Fibroblast of skin of left biceps (primary cell): ENCODE data around the gene DAD1.
"Not testable (repeated sequence)": the region's sequence is repeated elsewhere in the genome, so short reads cannot be mapped to it uniquely, and the experiment has no call there.

Experiments used
- DNase-seq, 2 experiments: peaks; one replicate each; pipeline ENCODE4 v3.0.0-alpha.2; 2013; ENCODE audit warnings: low read depth in 2 of 2

Gene DAD1

GRCh38 chr14:22567437-22567836 lies 21.6 kb downstream of the DAD1 start:
- DNase-seq, result no peak

- no peak for DNase-seq
Observed at GRCh38 chr14:22566845-22567244, 22.2 kb downstream of the DAD1 start.

- DNase-seq, result not testable (repeated sequence)
Observed at GRCh38 chr14:22566266-22566665, 22.8 kb downstream of the DAD1 start.

DNA sequence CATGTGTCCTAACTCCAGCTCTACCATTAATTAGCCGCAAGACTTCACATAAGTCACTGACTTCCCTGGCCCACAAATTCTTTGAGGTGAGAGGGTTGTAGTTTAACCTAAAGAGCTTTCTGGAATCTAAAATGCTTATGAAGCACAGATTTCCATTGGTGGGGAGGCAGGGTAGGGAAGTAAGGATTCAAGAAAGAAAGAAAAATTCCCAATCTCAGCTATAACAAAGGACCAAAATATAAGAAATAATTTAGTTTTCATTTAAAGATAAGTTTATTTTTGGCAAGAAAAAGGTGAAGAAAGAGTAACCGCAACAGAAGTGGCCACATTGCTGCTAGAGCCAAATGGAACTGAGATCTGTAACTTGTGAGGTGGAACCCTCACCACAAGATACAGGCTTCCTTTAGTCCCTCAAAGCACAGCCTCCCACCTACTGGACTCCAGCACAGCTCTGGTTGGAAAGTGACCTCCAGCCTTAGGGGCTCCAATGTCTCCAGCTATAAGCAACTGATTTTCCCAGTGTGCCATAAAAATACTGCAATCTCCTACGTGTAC lies 23.6 kb downstream of the DAD1 start:
- DNase-seq, result no peak

GRCh38 chr14:22564463-22564862 lies 24.6 kb downstream of the DAD1 start:
- DNase-seq, result no peak

GRCh38 chr14:22563987-22564386 lies 25.0 kb downstream of the DAD1 start:
- DNase-seq, result no peak

GRCh38 chr14:22561661-22562579 lies 27.1 kb downstream of the DAD1 start:
- no peak for DNase-seq

- no peak for DNase-seq
Observed at GRCh38 chr14:22561366-22561660, 27.7 kb downstream of the DAD1 start.

DNA sequence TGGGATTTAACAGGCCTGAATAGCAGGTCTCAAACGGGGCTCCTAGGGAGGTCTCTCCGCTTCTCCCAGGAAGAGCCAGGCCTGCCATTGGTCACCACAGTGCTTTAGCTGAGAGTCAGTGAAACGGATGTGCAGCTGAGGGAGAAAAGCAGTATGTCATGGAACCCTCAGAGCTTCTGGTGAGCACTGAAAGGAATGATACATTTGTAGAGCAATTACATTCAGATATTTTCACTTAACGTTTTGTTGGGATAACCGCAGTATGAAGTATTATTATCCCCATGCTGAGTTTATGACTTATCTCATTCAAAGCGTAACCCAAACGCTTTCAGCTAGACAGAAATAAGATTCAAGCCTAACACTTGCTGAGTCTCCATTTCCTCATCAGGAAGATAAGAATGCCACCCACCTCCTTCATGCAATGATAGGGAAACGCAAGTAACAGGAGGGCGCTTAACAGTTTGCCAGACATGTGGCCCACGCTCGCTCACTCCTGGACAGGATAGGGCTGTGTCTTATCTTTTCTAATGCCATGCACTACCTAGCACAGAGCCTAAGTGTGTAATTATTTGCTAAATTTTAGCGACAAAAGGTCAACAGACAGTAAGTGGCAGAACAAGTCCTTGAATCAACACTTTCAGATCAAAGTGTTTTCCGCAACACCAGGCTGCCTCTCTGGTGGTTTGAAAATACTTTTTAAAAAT lies 28.2 kb downstream of the DAD1 start:
- DNase-seq, result no peak

DNA sequence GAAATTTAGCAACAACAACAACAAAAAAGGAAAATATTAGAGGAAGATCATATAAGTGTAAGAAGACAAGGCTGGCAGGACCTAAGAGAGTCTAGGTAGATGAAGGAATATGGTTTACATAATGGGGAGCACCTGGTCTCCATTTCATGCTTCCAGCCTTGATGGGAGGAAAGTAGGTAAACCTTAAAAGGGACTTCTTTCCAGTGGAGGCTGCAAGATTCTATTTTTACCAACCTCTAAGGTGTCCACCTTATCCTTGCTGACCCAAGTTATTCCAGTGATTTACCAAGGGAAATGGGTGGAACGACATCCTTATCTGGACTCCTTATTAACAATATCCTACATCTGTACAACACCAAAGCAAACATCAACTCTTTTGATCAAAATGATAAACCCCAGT lies 30.0 kb downstream of the DAD1 start:
- no peak for DNase-seq

DNA sequence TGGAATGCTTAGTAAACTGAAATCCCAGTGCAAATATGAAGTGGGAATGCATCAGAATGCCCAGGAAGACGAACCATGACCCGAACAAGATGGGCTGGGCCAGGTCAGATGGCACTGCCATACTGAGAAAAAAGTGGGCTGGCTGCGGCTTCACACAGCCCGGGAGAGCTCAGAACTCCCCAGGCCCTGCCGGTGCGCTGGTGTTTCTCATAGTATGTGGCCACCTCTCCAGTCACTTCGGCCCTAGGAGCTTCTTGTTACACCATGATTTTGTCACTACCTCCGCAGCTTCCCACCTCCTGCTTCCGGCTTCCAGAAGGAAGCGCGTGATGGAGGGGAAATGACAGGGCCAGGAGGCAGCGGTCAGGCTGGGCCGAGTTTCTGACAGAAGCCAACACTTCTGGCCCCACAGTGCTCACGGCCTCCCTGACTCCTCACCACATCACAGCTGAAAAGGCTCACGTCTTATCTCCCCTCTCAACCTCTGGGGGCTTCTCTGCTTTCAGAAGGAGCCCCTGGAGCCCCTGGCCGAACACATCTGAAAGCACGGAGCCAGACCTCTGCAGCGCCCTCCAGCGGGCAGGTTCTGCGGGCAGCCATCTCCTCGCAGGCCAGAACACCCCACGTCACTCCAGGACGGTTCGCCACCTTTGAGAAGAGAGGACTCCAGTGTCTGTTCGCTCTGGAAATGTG lies 30.7 kb downstream of the DAD1 start:
- DNase-seq, result no peak

DNA sequence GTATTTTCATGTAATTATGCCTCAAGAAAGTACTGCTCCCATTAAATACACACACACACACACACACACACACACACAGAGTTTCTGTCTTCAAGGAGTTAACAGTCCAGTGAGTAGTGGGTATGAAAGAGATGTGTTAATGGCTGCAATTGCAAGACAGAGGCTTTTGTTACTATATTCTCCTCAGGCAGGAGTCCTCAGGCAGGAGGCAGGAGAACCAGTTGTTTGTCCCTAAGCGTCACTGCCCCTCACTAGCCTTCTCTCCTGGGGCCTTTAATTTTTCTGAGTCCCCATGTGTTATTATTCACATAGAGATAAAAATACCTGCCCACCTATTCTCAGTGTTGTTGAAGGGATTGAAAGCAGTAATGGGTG lies 31.2 kb downstream of the DAD1 start:
- no peak for DNase-seq

GRCh38 chr14:22556990-22557623 lies 31.9 kb downstream of the DAD1 start:
- DNase-seq, result peak in 1 of 2 experiments; percentile 36

- no peak for DNase-seq
Observed at GRCh38 chr14:22556021-22556989, 32.7 kb downstream of the DAD1 start.

DNA sequence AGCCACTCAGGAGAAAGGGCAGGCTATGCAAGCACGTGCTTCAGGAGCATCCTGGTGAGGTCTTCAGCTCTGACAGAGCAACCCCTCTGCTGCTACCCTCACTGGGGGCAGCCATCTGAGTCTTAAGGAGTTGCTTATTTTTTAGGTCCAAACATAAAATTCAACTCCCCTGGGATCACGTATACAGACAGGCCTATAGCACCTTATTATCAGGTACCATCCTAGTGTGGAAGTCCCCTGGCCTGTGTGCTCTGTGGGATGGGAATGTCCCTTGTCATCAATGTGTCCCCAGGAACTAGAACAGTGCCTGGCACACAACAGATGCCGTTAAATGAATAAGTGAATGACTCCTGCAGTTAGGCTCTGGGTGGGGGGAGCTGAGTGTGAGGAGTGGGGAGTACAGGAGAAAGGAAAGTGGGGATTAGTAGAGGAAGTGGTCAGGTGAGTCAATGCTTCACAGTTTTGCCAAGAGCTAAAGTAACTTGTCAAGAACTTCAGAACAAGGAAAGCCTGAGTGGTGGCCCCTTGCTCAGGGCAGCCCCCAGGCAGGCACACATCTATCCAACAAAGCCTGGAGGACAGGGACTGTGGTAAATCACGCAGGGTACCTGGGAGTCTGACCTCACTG lies 33.5 kb downstream of the DAD1 start:
- DNase-seq, result no peak

- DNase-seq, result no peak
Observed at GRCh38 chr14:22554498-22555383, 34.3 kb downstream of the DAD1 start.

DNA sequence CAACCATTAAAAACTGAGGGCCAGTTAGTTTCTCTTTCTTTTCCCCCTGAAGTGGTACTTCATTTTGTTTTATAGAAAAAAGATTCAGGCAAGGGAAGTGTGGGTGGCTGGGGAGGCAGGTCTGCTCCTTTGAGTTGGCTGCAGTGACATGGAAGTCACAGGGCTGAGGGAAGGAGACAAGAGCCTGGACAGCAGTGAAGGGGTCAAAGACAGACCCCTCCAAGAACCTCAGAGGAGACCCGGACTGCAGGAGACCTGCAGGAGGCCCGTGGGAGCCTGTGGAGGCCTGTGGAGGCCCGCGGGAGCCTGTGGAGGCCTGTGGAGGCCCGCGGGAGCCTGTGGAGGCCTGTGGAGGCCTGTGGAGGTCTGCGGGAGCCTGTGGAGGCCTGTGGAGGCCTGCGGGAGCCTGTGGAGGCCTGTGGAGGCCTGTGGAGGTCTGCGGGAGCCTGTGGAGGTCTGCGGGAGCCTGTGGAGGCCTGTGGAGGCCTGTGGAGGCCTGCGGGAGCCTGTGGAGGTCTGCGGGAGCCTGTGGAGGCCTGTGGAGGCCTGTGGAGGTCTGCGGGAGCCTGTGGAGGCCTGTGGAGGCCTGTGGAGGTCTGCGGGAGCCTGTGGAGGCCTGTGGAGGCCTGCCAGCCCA lies 35.0 kb downstream of the DAD1 start:
- DNase-seq, result not testable (repeated sequence)

DNA sequence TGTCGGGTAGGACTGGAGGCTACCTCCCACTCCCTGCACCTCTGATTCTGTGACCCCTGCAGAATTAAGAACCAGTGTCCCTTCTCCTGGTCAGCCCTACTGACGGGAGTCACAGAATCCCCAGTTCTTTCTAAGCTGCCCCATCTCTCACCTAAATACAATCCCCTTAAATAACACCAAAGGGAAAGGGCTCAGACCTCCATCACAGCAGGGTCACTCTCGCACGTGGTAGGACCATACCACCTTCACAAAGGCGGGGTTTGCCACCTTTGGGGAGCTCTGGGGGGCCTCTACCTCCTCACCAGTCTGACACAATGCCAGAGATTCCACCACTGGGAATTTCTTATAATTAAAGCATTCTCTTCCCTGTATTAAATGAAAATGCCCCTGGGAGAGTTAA lies 35.6 kb downstream of the DAD1 start:
- no peak for DNase-seq

DNA sequence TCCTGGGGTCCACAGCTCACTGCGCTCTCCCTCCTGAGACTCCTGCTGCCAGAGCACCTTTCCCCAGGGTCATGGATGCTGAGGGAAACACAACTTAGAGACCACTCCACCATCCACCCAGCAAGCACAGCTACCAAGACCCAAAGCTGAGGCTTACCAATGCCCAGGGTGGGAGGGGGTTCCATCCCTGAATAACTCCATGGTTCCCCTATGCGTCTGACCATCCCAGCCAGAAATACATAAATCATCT lies 36.3 kb downstream of the DAD1 start:
- no peak for DNase-seq
